Measurements from ENCODE around the gene PON3.

DNA sequence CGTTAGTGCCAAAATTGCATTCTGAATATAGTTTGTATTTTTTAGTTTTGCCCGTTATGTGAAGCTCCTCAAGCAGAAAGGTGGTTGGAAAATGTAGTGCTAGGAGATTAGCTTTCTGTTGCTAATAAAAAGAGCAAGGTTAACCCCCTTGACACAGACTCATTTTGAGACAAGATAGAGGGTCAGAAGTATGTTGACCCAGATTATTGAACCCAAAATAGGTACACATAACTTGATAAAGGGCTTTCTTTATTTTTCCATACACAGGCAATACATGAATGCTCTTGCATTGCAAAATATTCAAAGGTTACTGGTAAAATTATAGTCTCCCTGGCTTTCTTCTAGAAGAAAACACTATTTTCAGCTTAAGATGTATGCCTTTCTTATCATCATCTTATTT lies 48.6 kb upstream of the PON3 start:
- TF ChIP-seq NCOA5 (CRISPR knock-in tag; IDR thresholded peaks at IDR 0.05) = no peak
- TF ChIP-seq REXO4 (CRISPR knock-in tag; IDR thresholded peaks at IDR 0.05; ENCODE audit: borderline replicate concordance) = no peak
- TF ChIP-seq, protein P1, sequence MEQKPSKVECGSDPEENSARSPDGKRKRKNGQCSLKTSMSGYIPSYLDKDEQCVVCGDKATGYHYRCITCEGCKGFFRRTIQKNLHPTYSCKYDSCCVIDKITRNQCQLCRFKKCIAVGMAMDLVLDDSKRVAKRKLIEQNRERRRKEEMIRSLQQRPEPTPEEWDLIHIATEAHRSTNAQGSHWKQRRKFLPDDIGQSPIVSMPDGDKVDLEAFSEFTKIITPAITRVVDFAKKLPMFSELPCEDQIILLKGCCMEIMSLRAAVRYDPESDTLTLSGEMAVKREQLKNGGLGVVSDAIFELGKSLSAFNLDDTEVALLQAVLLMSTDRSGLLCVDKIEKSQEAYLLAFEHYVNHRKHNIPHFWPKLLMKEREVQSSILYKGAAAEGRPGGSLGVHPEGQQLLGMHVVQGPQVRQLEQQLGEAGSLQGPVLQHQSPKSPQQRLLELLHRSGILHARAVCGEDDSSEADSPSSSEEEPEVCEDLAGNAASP (CRISPR knock-in tag; IDR thresholded peaks at IDR 0.05; ENCODE audit: borderline replicate concordance) = no peak
- TF ChIP-seq, protein P2, sequence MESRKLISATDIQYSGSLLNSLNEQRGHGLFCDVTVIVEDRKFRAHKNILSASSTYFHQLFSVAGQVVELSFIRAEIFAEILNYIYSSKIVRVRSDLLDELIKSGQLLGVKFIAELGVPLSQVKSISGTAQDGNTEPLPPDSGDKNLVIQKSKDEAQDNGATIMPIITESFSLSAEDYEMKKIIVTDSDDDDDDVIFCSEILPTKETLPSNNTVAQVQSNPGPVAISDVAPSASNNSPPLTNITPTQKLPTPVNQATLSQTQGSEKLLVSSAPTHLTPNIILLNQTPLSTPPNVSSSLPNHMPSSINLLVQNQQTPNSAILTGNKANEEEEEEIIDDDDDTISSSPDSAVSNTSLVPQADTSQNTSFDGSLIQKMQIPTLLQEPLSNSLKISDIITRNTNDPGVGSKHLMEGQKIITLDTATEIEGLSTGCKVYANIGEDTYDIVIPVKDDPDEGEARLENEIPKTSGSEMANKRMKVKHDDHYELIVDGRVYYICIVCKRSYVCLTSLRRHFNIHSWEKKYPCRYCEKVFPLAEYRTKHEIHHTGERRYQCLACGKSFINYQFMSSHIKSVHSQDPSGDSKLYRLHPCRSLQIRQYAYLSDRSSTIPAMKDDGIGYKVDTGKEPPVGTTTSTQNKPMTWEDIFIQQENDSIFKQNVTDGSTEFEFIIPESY (CRISPR knock-in tag; IDR thresholded peaks at IDR 0.05) = no peak

All from HepG2 (cell line).